ENCODE measurements around the gene CCDC61. TPM values are rescaled to one million over a fixed set of nuclear protein-coding genes. Genes with fewer than 3 reads are reported as not detected.

CCDC61 gene
- total RNA-seq, 3 donors from 2014 or later (not counting 1 experiment from before 2014, with no cell fraction given): 10.6 to 16.9 (median 14.6) TPM

DNA sequence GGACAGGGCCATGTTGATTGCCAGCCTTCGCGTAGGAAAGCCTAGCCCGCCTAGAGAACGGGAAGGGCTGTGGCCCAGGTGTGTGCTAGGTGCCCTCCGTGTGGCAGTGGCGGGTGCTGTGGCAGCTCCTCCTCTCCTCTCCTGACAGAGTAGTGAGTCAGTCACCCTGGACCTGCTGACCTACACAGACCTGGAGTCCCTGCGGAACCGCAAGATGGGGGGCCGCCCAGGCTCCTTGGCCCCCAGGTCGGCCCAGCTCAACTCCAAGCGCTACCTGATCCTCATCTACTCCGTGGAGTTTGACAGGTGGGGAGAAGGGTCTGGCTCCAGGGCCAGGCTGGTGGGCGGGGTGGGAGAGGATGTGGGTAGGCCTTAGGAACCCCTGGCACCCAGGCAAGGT lies 11.1 kb downstream of the CCDC61 start:
- Histone ChIP-seq H3K27ac (ENCODE audit: low read length) (no peak overlapping the region), H3K4me1 (ENCODE audit: control insufficient read depth, insufficient read depth, low read length) (peaks cover under 1% of the 10 kb centered on the region), H3K27me3 (ENCODE audit: control insufficient read depth, insufficient read depth, low read length) (no peaks in the 10 kb centered on the region), H3K4me3 (ENCODE audit: low read length) (no peak overlapping the region), H3K36me3 (ENCODE audit: control insufficient read depth, insufficient read depth, low read length) (peaks cover 11% of the 10 kb centered on the region), H3K9me3 (ENCODE audit: control insufficient read depth, insufficient read depth, low read length) (no peaks in the 10 kb centered on the region)
- DNase-seq (no peak), ATAC-seq (no peak)
- Mint-ChIP-seq H3K27ac (no peak overlapping the region), H3K4me3 (no peak overlapping the region), H3K27me3 (ENCODE audit: low read depth in 2 of 2) (no peaks in the 10 kb centered on the region), H3K4me1 (peaks cover 0 to 8% of the 10 kb centered on the region in 2 donors), H3K36me3 (no peaks in the 10 kb centered on the region), H3K9me3 (no peaks in the 10 kb centered on the region)
- TF ChIP-seq, protein P1, sequence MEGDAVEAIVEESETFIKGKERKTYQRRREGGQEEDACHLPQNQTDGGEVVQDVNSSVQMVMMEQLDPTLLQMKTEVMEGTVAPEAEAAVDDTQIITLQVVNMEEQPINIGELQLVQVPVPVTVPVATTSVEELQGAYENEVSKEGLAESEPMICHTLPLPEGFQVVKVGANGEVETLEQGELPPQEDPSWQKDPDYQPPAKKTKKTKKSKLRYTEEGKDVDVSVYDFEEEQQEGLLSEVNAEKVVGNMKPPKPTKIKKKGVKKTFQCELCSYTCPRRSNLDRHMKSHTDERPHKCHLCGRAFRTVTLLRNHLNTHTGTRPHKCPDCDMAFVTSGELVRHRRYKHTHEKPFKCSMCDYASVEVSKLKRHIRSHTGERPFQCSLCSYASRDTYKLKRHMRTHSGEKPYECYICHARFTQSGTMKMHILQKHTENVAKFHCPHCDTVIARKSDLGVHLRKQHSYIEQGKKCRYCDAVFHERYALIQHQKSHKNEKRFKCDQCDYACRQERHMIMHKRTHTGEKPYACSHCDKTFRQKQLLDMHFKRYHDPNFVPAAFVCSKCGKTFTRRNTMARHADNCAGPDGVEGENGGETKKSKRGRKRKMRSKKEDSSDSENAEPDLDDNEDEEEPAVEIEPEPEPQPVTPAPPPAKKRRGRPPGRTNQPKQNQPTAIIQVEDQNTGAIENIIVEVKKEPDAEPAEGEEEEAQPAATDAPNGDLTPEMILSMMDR (IDR thresholded peaks at IDR 0.05): no peak
- 98% methylated on average over 13 of the region's 13 CpGs for WGBS (ENCODE audit: insufficient coverage)
- intact Hi-C loops (cut with micrococcal nuclease): no loop called here

DNA sequence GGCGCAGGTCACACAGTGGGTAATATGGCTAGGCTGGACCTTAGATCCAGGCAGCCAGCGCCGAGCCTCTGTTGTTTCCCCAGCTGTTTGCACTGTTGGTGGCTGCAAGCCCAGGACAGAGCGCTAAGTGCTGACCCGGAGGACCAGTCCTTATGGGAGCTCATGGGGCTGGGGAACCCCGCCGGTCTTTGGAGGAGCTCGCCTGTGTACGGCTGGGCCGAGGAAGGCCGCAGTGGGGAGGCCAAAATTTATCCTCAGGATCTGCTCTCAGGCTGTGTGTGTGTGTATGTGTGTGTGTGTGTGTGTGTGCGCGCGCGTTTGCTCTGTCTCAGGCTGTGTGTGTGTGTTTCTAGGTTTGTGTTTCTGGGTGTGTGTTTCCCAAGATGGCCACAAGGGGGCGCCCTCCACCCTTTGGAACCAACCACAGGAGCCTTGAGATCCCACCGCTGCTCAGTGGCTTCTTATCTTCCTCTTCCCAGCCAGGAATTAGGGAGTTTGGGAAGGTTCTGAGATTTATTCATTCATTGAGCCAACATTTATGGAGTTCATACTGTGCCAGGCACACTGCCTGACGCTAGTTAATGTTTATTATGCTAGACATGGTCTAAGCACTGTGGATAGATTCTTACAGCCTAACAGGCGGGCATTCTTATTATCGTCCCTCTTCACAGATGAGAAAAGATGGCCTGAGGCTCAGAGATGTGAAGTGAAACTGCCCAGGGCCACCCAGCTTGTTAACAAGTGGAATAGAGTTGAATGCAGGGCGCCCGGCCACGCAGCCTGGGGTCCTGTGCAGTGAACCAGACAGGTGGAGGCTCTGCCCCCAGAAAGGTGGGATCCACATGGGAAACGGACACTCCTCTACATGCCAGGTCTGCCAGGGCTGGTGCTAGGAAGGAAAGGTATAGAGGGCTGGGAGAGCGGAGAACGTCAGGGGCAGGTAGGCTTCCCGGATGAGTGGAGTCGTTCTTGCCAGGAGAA lies 14.6 kb downstream of the CCDC61 start:
- intact Hi-C loops (cut with micrococcal nuclease): loop anchor here (10.0 kb wide), 1 partner anchor 235 kb away; no protein-coding TSS in a partner anchor
- no peaks in the 10 kb centered on the region for H3K9me3 Mint-ChIP-seq

DNA sequence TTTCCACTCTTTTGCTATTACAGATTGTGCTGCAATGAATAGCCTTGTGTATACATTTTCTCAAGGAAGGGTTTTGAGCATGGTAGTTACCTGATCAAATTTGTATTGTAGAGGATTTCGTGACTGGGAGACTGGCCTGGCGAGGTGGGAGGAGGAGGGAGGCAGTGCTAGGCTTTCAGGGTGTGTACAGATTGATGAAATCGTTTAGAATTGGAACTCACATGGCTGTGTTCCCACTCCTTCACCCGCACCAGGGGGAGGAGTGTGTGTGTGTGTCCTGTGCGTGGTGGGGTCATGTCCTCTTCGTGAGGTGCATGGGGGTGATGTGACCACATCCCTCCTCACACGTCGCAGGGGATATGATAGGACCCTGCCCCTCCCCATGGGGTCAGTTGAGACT lies 19.3 kb downstream of the CCDC61 start:
- 55% methylated on average over 6 of the region's 8 CpGs for WGBS (ENCODE audit: insufficient coverage)
- DNase-seq (no peak), ATAC-seq (no peak)
- no peak overlapping the region for H3K27ac ChIP-seq (ENCODE audit: low read length)
- Mint-ChIP-seq H3K27ac (peak overlapping the region in 1 of 2 donors; percentile 57), H3K4me3 (peak overlapping the region; percentile 78), H3K9me3 (no peaks in the 10 kb centered on the region), H3K36me3 (no peaks in the 10 kb centered on the region), H3K27me3 (ENCODE audit: low read depth in 2 of 2) (peaks cover 0 to 9% of the 10 kb centered on the region in 2 donors), H3K4me1 (peaks cover 12 to 30% of the 10 kb centered on the region in 2 donors)
- peaks cover 24% of the 10 kb centered on the region for H3K4me1 ChIP-seq (ENCODE audit: control insufficient read depth, insufficient read depth, low read length)
- no peak overlapping the region for H3K4me3 ChIP-seq (ENCODE audit: low read length)
- no peaks in the 10 kb centered on the region for H3K36me3 ChIP-seq (ENCODE audit: control insufficient read depth, insufficient read depth, low read length)
- H3K9me3 ChIP-seq (ENCODE audit: control insufficient read depth, insufficient read depth, low read length): no peaks in the 10 kb centered on the region
- intact Hi-C loops (cut with micrococcal nuclease): loop anchor here (10.0 kb wide), 1 partner anchor 240 kb away; no protein-coding TSS in a partner anchor
- peaks cover 5% of the 10 kb centered on the region for H3K27me3 ChIP-seq (ENCODE audit: control insufficient read depth, insufficient read depth, low read length)
- TF ChIP-seq, protein P1 (IDR thresholded peaks at IDR 0.05): no peak

More for the DNA sequence above, 14.6 kb downstream of the CCDC61 start:
- TF ChIP-seq, protein P1 (IDR thresholded peaks at IDR 0.05): peak; percentile 82
- H3K27ac Mint-ChIP-seq: no peak overlapping the region
- WGBS (ENCODE audit: insufficient coverage): 87% methylated on average over 26 of the region's 28 CpGs
- peaks cover 0 to 5% of the 10 kb centered on the region in 2 donors for H3K27me3 Mint-ChIP-seq (ENCODE audit: low read depth in 2 of 2)
- H3K4me3 Mint-ChIP-seq: no peak overlapping the region
- peak; percentile 62 to 83 for DNase-seq
- ATAC-seq: peak; percentile 76 to 82 (median 78)
- Histone ChIP-seq H3K9me3 (ENCODE audit: control insufficient read depth, insufficient read depth, low read length) (no peaks in the 10 kb centered on the region), H3K36me3 (ENCODE audit: control insufficient read depth, insufficient read depth, low read length) (peaks cover 7% of the 10 kb centered on the region), H3K27ac (ENCODE audit: low read length) (no peak overlapping the region), H3K4me3 (ENCODE audit: low read length) (no peak overlapping the region), H3K27me3 (ENCODE audit: control insufficient read depth, insufficient read depth, low read length) (peaks cover 5% of the 10 kb centered on the region), H3K4me1 (ENCODE audit: control insufficient read depth, insufficient read depth, low read length) (peaks cover 4% of the 10 kb centered on the region)
- no peaks in the 10 kb centered on the region for H3K36me3 Mint-ChIP-seq
- peaks cover 5 to 12% of the 10 kb centered on the region in 2 donors for H3K4me1 Mint-ChIP-seq

Data from natural killer cell (primary cell).